ENCODE results near the gene NDUFA13.
"Not testable (repeated sequence)": the region's sequence is repeated elsewhere in the genome, so short reads cannot be mapped to it uniquely, and the experiment has no call there.

NDUFA13 gene

GRCh38 chr19:19515642-19516519 lies at the start of gene NDUFA13:
NDUFA13 (plus strand) TSS chr19:19516225; CDS start chr19:19516239, 14 bp downstream.
- DNase-seq = peak; percentile 43 to 94 (median 84)

- no peak for DNase-seq
These were observed 47.5 kb upstream of the NDUFA13 start for GRCh38 chr19:19468424-19469050.

DNA sequence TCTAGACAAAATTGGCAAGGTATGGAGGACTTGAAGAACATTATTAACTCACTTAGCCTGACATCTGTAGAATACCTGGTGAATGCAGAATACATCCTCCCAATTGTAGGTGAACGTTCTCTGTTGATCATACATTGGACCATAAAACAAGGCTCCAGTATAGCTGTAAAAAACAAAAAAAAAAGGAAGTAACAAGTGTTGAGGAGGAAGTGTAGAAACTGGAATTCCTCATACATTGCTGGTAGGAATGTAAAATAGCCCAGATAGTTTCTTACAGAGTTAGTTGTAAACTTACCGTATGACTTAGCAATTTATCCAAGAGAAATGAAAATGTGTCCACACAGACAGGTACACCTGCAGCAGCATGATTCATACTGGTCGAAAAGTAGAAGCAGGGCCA lies 45.4 kb upstream of the NDUFA13 start:
- no peak for DNase-seq

GRCh38 chr19:19471682-19472081 lies 44.3 kb upstream of the NDUFA13 start:
- DNase-seq = no peak

DNA sequence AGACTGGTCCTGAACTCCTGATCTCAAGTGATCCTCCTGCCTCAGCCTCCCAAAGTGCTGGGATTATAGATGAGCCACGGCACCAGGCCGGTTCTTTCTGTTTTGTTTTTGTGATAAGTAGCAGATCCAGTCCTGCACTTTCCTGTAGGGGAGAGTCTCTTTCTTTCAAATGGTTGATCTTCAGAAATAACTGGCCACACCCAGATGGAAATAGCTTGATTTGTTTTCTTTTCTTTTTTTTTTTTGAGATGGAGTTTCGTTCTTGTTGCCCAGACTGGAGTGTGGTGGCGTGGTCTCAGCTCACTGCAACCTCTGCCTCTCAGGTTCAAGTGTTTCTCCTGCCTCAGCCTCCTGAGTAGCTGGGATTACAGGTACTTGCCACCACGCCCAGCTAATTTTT lies 43.9 kb upstream of the NDUFA13 start:
- not testable (repeated sequence) for DNase-seq

DNA sequence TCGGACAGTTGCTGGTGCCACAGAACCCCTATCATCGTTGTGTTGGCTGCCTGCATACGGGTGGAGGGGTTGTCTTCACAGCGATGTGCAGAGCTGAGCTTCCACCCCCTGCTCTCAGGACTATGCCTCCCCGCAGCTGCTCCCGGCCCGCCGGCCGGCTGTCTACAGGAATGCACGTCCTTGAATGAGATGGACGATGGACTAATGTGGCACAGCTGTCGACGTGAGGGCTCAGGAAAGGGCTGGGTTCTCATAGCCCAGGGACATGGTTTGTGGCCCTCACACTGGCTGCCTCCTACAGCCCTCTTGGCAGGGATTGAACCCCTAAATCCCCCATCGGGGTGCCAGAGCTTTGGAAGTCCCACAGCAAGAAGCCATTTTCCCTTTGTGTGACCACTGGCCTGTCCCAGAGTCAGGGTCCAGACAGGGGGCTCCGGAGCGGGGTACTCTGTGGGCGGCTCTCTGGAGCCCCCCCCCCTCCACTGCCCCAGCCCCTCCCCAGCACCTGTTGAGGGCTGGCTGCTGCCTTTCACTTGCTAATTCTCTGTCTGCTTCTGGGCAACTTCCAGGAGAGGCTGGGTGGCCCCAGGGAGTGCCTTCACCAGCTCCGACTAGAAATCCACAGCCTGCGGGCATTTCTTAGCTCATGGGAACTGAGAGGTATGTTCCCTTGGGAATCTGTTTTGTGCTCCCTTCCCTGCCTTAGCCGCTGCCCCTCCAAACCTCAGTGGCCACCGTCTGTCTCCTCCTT lies 40.8 kb upstream of the NDUFA13 start:
- DNase-seq = no peak

GRCh38 chr19:19475849-19476828 lies 39.9 kb upstream of the NDUFA13 start:
- DNase-seq = no peak

DNA sequence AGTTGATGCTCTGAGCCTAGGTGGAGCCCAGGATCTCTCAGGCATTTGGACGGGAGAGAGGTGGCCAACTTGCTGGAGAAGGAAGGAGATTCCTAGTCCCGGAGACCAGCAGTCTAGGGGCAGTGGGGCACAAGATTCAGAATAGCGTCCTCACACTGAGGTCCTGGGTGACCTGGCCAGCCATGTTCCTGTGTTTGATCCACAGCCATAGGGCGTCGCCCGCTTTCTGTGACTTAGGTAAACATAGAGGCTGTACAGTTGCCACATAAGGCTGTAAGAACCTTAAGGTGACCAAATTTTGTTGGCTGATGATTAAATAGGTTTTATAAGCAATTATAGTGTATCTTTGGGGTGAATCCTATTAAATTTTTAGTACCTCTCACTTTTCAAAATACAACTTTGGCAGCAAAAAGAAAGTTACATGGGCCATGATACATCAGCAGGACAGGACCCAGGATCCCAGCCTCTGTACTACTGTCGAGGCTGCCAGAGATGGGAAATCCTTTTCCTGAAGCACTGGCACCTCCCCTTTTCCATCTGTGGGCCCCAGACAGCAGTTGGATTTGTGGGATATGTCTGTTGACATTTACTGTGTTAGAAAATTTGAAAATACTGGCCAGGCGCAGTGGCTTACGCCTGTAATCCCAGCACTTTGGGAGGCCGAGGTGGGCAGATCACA lies 38.2 kb upstream of the NDUFA13 start:
- no peak for DNase-seq

- no peak for DNase-seq
These were observed 35.3 kb upstream of the NDUFA13 start for GRCh38 chr19:19480688-19481087.

DNA sequence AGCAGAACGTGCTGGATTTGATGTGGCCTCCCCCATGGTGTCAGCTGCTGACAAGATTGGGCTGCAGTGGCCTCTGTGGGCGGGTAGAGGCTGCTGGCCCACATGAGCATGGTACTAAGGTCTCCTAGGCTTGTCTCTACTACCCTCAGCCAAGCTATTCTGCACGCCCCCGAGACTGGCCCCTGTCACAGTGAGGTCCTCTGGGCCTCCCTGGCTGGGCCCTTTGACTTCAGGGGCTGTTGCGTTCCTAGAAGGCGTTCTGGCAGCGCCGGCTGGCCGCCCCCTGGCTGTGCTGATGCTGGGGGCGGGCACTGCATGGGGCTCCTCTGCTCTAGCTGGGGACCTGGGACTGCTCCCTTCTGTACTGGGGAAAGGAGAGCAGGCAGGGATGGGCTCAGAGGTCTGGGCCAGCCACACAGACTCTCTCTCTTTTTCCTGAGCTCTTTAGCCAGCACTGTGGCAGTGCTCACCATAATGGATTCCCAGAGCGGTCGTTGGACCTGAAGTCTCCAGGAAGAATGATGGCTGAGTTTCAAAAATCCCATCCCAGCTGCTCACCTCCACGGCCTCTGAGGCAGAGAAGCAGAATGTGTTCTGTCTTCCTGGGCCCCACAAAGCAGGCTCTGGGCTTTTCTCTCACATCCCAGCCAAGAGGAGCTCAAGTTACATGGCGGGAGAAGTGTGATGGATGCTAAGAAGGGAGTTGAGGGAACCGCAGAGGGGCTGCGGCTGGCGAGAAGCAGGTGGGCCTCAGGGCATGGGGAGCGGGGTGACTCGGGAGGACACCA lies 33.0 kb upstream of the NDUFA13 start:
- DNase-seq = no peak

DNA sequence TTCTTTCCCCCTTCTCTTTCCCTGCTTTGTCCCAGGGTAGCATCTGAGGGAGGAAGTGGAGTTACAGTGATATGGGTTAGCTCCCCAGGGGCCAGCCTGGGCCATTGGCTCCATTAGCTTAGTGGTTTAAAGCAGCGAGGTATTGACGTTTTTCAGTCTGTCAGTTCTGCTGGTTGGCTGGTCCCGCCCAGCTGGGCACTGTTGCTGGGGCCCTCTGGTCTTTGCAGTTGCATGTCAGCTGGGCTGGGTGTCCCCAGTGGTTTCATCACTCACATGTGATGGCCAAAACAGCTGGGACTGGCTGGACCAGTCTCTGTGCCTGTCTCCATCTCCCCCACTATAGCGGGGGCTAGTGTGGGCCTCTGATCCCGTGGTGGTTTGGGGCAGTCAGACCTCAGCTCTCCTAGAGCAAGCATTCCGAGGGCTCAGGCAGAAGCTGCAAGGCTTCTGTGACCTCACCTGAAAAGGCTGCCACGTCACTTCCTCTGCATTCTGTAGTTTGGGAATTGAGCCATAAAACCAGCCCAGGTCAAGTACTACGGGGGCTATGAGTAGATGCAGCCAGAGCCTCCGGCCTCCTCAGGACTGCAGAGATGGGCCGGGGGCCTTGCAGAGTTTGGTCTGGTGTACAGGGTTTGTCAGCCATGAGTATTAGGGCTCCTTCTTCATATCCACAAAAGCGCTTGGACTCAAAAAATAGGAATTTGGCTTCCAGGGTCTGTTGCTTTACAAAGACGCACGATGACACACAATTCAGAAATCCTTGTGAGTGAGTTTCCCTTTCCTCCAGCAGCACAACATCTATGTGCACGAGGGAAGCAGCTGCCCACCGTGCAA lies 30.6 kb upstream of the NDUFA13 start:
- DNase-seq = no peak

DNA sequence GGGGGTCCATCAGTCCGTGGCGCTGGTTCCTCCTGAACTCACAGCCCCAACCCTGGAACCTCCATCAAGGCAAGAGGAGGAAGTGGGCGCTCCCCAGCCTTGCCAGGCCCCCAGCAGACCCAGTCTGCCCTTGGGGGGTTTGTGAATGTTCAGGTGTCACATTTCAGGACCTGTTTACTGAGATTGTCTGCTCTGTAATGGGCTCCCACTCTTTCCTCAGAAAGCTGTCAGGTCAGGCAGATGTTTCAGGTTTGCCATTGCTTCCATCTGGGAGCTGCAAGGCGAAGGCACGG lies 30.1 kb upstream of the NDUFA13 start:
- DNase-seq = no peak

- DNase-seq = no peak
These were observed 29.5 kb upstream of the NDUFA13 start for GRCh38 chr19:19486343-19487076.

GRCh38 chr19:19487077-19487949 lies 28.7 kb upstream of the NDUFA13 start:
- no peak for DNase-seq

DNA sequence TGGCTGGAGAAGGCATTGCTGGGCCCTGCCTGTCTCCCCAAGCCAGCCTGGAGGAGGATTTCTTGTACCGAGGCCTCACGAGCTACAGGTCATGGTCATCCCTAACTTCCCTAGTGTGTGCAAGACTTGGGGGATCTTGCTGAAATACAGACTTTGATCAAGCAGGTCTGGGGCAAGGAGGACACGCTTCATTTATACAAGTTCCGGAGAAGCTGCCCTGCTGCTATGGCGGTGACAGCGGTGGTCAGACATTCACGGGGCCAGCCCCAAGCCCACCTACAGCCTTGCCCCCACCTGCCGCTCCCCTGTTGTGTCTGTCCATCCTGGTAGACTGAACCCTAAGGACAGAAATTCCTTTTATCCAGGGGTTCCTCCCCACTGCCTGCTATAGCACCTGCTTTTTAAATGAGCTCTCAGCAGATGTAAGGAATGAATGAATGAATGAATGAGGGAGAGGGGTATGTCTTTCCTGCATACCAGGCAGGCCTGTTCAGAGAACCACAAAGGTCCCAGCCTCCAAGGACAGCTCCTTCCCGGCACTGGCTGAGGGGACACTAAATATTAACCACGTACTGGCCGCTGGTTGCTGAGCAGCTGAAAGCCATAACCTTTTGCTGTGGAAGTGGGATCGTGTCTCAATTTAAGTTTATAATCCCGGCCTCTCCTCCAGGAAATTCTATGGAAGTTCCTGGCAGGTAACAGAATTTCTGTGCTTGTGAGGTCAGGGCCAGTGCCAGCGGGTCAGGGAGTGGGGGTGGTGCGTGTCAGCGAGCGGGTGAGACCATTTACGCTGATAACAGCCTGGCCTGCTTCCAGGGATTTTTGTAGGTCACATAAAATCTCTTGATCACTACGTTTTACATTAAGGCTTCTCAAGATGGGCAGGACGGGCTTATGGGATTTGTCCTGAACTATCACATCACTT lies 27.8 kb upstream of the NDUFA13 start:
- DNase-seq = peak in 1 of 56 donors; percentile 14

Data from amygdala (tissue), 56 donors.